HCT116 (cell line): Measurements from ENCODE around the gene FADD. TPM values are rescaled to one million over a fixed set of nuclear protein-coding genes. Genes with fewer than 3 reads are reported as not detected.

Source experiments
- ATAC-seq: fragments of 200-7000 bp; cut with Tn5 transposase; 2 replicates; pipeline ENCODE4 v1.9.1; 2020; ENCODE audit warnings: mild to moderate bottlenecking, moderate library complexity
- BruUV-seq: library from RNA; stranded (reverse); fragments of 400-500 nt; replicated peaks from 2 replicates; lab custom pipeline; 2021; lab: Mats Ljungman, UMichigan
- CTCF ChIA-PET: fragments of 300-600 bp; sonication (Branson Sonifier 250); formaldehyde crosslinking; loops from one replicate; lab custom pipeline; 2021; ENCODE audit warnings: antibody characterized with exemption; lab: Charles Lee
- POLR2A ChIA-PET: fragments of 300-600, 350-600 bp; sonication (Branson Sonifier 250); formaldehyde crosslinking; loops from one replicate; lab custom pipeline; 2021; ENCODE audit warnings: antibody characterized with exemption; lab: Charles Lee
- RAD21 ChIA-PET, 2 experiments: fragments of 300-600 bp; sonication (Branson Sonifier 250); formaldehyde crosslinking; loops; one replicate each; lab custom pipeline; 2023; ENCODE audit warnings: low total read pairs in 2 of 2; ENCODE audit not compliant: uncharacterized antibody in 2 of 2, unreplicated experiment in 2 of 2, low non-redundant PET in 1 of 2; lab: Charles Lee
- DNase-seq: peaks from one replicate; pipeline ENCODE4 v3.0.0-alpha.2; 2010; ENCODE audit warnings: low read depth, low spot score
- H2AFZ ChIP-seq: fragments of 200-600 bp; shearing (Covaris generic), sonication (generic); 2 replicates; pipeline ENCODE4 v1.6.1; 2017; ENCODE audit warnings: low read depth, mixed run types, mixed read lengths, antibody characterized with exemption, low read length; ENCODE audit not compliant: poor library complexity, severe bottlenecking
- H3K27ac ChIP-seq: 2 replicates; pipeline ENCODE4 v1.5.1; 2012; ENCODE audit warnings: low read depth, low read length
- H3K27me3 ChIP-seq: fragments of 200-600 bp; sonication (generic); 2 replicates; pipeline ENCODE4 v1.6.1; 2016; ENCODE audit warnings: mixed run types, low read length, mixed read lengths; ENCODE audit not compliant: insufficient read depth
- H3K36me3 ChIP-seq, 2 experiments: fragments of 200-500 bp in 1 of 2; fragments of 200-600 bp in 1 of 2; sonication (Bioruptor generic) in 1 of 2; sonication (generic) in 1 of 2; 2 replicates each; pipeline versions ENCODE4 v1.5.1 to v1.6.1; 2014 to 2016; ENCODE audit warnings: low read length in 2 of 2, inconsistent platforms in 1 of 2, mixed read lengths in 1 of 2, mixed run types in 1 of 2; ENCODE audit not compliant: insufficient read depth in 2 of 2, control insufficient read depth in 1 of 2
- H3K4me1 ChIP-seq, 2 experiments: fragments of 200-600 bp in 1 of 2; sonication (generic) in 1 of 2; 2 replicates each; pipeline versions ENCODE4 v1.5.1 to v1.6.1; 2012 to 2017; ENCODE audit warnings: low read length in 2 of 2, inconsistent platforms in 1 of 2, mild to moderate bottlenecking in 1 of 2, mixed read lengths in 1 of 2, mixed run types in 1 of 2, moderate library complexity in 1 of 2; ENCODE audit not compliant: insufficient read depth in 2 of 2, control insufficient read depth in 1 of 2
- H3K4me2 ChIP-seq: fragments of 200-600 bp; sonication (generic); 2 replicates; pipeline ENCODE4 v1.6.1; 2017; ENCODE audit warnings: mixed run types, low read length, mixed read lengths
- H3K4me3 ChIP-seq, 2 experiments: fragments of 200-600 bp in 1 of 2; sonication (generic) in 1 of 2; replicated peaks in 1 of 2; 2 replicates each; pipeline ENCODE4 v1.5.1; 2011 to 2016; ENCODE audit warnings: low read length in 2 of 2, control low read depth in 1 of 2, low read depth in 1 of 2, mild to moderate bottlenecking in 1 of 2, mixed read lengths in 1 of 2, mixed run types in 1 of 2
- H3K79me2 ChIP-seq: fragments of 200-600 bp; sonication (generic); 2 replicates; pipeline ENCODE4 v1.6.1; 2017; ENCODE audit warnings: mild to moderate bottlenecking, mixed run types, low read length, moderate library complexity, mixed read lengths; ENCODE audit not compliant: insufficient read depth
- H3K9ac ChIP-seq: fragments of 200-600 bp; sonication (generic); 2 replicates; pipeline ENCODE4 v1.6.1; 2016; ENCODE audit warnings: low read length, mixed read lengths
- H3K9me2 ChIP-seq: fragments of 200-600 bp; sonication (generic), shearing (Covaris generic); 2 replicates; pipeline ENCODE4 v1.6.1; 2017; ENCODE audit warnings: mixed run types, mild to moderate bottlenecking, moderate library complexity; ENCODE audit not compliant: insufficient read depth
- H3K9me3 ChIP-seq, 2 experiments: fragments of 200-500 bp in 1 of 2; fragments of 200-600 bp in 1 of 2; sonication (Bioruptor generic) in 1 of 2; sonication (generic) in 1 of 2; 2 replicates each; pipeline ENCODE4 v1.6.1; 2014 to 2017; ENCODE audit warnings: low read length in 2 of 2, mixed read lengths in 2 of 2, inconsistent platforms in 1 of 2, low read depth in 1 of 2, mild to moderate bottlenecking in 1 of 2, mixed run types in 1 of 2, moderate library complexity in 1 of 2; ENCODE audit not compliant: control insufficient read depth in 1 of 2, insufficient read depth in 1 of 2
- H4K20me1 ChIP-seq: fragments of 200-600 bp; sonication (generic), shearing (Covaris generic); 2 replicates; pipeline ENCODE4 v1.6.1; 2017; ENCODE audit warnings: mixed run types, mild to moderate bottlenecking, moderate library complexity; ENCODE audit not compliant: insufficient read depth
- CBX3 ChIP-seq: IDR thresholded peaks from 2 replicates; pipeline ENCODE4 v1.6.1; 2012; ENCODE audit warnings: low read depth
- CEBPB ChIP-seq: IDR thresholded peaks from 2 replicates; pipeline ENCODE4 v1.6.1; 2012; ENCODE audit warnings: low read depth
- CTCF ChIP-seq, 3 experiments: fragments of 200-600 bp in 1 of 3; sonication (generic) in 1 of 3; IDR thresholded peaks in 2 of 3; conservative IDR thresholded peaks in 1 of 3; 2 replicates each; pipeline ENCODE4 v1.5.1; 2012 to 2017; ENCODE audit warnings: low read depth in 2 of 3, low read length in 2 of 3, antibody characterized with exemption in 1 of 3, borderline replicate concordance in 1 of 3, control low read depth in 1 of 3, mild to moderate bottlenecking in 1 of 3, mixed read lengths in 1 of 3, mixed run types in 1 of 3, moderate library complexity in 1 of 3; ENCODE audit not compliant: insufficient read depth in 1 of 3
- EGR1 ChIP-seq: IDR thresholded peaks from 2 replicates; pipeline ENCODE4 v1.6.1; 2012; ENCODE audit warnings: low read depth
- ELF1 ChIP-seq: IDR thresholded peaks from 2 replicates; pipeline ENCODE4 v1.6.1; 2012; ENCODE audit warnings: low read depth, borderline replicate concordance
- EZH2phosphoT487 ChIP-seq: fragments of 200-600 bp; IDR thresholded peaks from 2 replicates; pipeline ENCODE4 v1.6.1; 2018; ENCODE audit warnings: antibody characterized with exemption, borderline replicate concordance
- FOSL1 ChIP-seq: IDR thresholded peaks from 2 replicates; pipeline ENCODE4 v1.6.1; 2012; ENCODE audit warnings: low read depth
- JUND ChIP-seq: IDR thresholded peaks from 2 replicates; pipeline ENCODE4 v1.6.1; 2012
- MAX ChIP-seq: IDR thresholded peaks from 2 replicates; pipeline ENCODE4 v1.6.1; 2012
- POLR2A ChIP-seq: IDR thresholded peaks from 2 replicates; pipeline ENCODE4 v1.7.0; 2011; ENCODE audit warnings: borderline replicate concordance; ENCODE audit not compliant: insufficient read depth, insufficient read length; ENCODE audit errors: extremely low read depth
- POLR2AphosphoS5 ChIP-seq: IDR thresholded peaks from 2 replicates; pipeline ENCODE4 v1.6.1; 2011; ENCODE audit warnings: mild to moderate bottlenecking, low read depth, low read length, moderate library complexity
- RAD21 ChIP-seq: IDR thresholded peaks from 2 replicates; pipeline ENCODE4 v1.6.1; 2012; ENCODE audit warnings: low read depth, mild to moderate bottlenecking
- SP1 ChIP-seq: IDR thresholded peaks from 2 replicates; pipeline ENCODE4 v1.6.1; 2012; ENCODE audit warnings: low read depth
- SRF ChIP-seq: IDR thresholded peaks from 2 replicates; pipeline ENCODE4 v1.6.1; 2012; ENCODE audit warnings: low read depth
- TCF7L2 ChIP-seq: IDR thresholded peaks from 2 replicates; pipeline ENCODE4 v1.7.0; 2011; ENCODE audit warnings: borderline replicate concordance, inconsistent platforms; ENCODE audit not compliant: insufficient read depth, insufficient read length; ENCODE audit errors: extremely low read depth
- YY1 ChIP-seq: IDR thresholded peaks from 2 replicates; pipeline ENCODE4 v1.6.1; 2011; ENCODE audit warnings: low read length, low read depth, moderate library complexity, mild to moderate bottlenecking; ENCODE audit not compliant: insufficient replicate concordance; ENCODE audit errors: extremely low read depth
- ZBTB33 ChIP-seq: IDR thresholded peaks from 2 replicates; pipeline ENCODE4 v1.6.1; 2011; ENCODE audit warnings: mild to moderate bottlenecking, low read length, moderate library complexity; ENCODE audit not compliant: insufficient replicate concordance; ENCODE audit errors: extremely low read depth
- ZNF274 ChIP-seq: fragments of 200-500 bp; sonication (Bioruptor generic); IDR thresholded peaks from 2 replicates; pipeline ENCODE4 v1.6.1; 2014; ENCODE audit warnings: mild to moderate bottlenecking, low read depth, low read length, inconsistent platforms
- intact Hi-C: fragments of 100-400 bp; cut with micrococcal nuclease; formaldehyde crosslinking; loops from 2 replicates; pipeline ENCODE4 v1.10.0; 2022
- total RNA-seq: library from RNA; stranded (reverse); gene quantifications from one replicate; pipeline ENCODE4 v1.2.1, GENCODE V29; 2021; ENCODE audit not compliant: unreplicated experiment

Gene FADD
- total RNA-seq, 1 experiment from 2014 or later: 26.7 TPM

- no peaks in the 10 kb centered on the region for H4K20me1 ChIP-seq
- H3K4me2 ChIP-seq: peak overlapping the region; percentile 63
- H3K27me3 ChIP-seq: no peaks in the 10 kb centered on the region
- BruUV-seq: no TSS peak
- intact Hi-C loops: no loop called here
- H3K4me3 ChIP-seq: peak overlapping the region in 1 of 2 experiments; percentile 7; a peak in 1 of 4 replicates
- H3K27ac ChIP-seq: peak overlapping the region; percentile 70
- H3K79me2 ChIP-seq: no peaks in the 10 kb centered on the region
- ATAC-seq (peak; percentile 81), DNase-seq (peak; percentile 77)
- peaks cover 32 to 33% of the 10 kb centered on the region in 2 experiments for H3K4me1 ChIP-seq
- peak overlapping the region; percentile 53 for H3K9ac ChIP-seq
- H2AFZ ChIP-seq: no peak overlapping the region
- RAD21 ChIA-PET: interaction anchor here in 1 of 2 experiments (0.8 kb wide), 1 partner anchor 211 kb away, joined by 3 read pairs; no protein-coding TSS in a partner anchor
- no peaks in the 10 kb centered on the region for H3K9me3 ChIP-seq
- H3K9me2 ChIP-seq: no peaks in the 10 kb centered on the region
- POLR2A ChIA-PET: interaction anchor here (1.4 kb wide), 1 partner anchor 15 kb away, joined by 3 read pairs; no protein-coding TSS in a partner anchor
- H3K36me3 ChIP-seq: peaks cover 0 to 18% of the 10 kb centered on the region in 2 experiments; a peak in 1 of 4 replicates
- CTCF ChIA-PET: interaction anchor here (1.1 kb wide), 1 partner anchor 15 kb away, joined by 4 read pairs; no protein-coding TSS in a partner anchor
- TF ChIP-seq TCF7L2 (peak; percentile 10), JUND (peak; percentile 87), CEBPB (no peak), EZH2phosphoT487 (no peak), SP1 (peak; percentile 83), POLR2A (no peak), ZBTB33 (peak; percentile 32), EGR1 (peak; percentile 68; the same call in 1 of the 2 replicates), ZNF274 (no peak), YY1 (peak; percentile 5), FOSL1 (peak; percentile 77), CBX3 (peak; percentile 92), CTCF (IDR thresholded peaks at IDR 0.05 in 2 of 3, conservative IDR thresholded peaks at IDR 0.05 in 1 of 3; ENCODE audit: borderline replicate concordance in 1 of 3, insufficient read depth in 1 of 3, low read depth in 2 of 3, low read length in 2 of 3) (no peak), SRF (no peak; the same call in 1 of the 2 replicates), MAX (peak; percentile 90), POLR2AphosphoS5 (peak; percentile 67), ELF1 (no peak), RAD21 (peak; percentile 29; the same call in 1 of the 2 replicates)
Measured at GRCh38 chr11:70159627-70160570, 43.2 kb upstream of the FADD start.
